ENCODE results near the gene HS6ST2.

Gene HS6ST2

DNA sequence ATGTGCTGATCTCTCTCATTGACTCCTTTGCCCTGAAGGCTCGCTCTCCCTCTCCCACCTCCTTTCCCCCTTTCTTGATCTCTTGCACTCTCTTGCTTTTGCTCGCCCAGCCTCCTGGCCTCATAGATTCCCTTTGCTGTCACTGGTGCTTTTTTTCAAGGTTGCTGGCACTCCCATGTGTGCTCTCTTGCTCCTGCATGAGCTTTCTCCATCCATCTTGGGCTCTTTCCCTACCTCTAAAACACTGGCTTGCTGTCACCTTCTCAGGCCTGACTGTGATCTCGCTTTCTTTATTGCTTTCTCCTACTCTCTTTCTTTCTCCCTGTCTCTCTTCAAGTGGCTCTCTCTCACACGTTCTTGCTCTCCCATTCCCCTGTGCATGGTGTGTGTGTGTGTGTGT lies 202.0 kb downstream of the HS6ST2 start:
- Mint-ChIP-seq H3K4me3 (no peak overlapping the region), H3K27ac (no peak overlapping the region), H3K4me1 (no peaks in the 10 kb centered on the region), H3K36me3 (no peaks in the 10 kb centered on the region), H3K9me3 (no peaks in the 10 kb centered on the region)
- ATAC-seq, result no peak
- no peak for DNase-seq (ENCODE audit: low spot score in 2 of 2)

DNA sequence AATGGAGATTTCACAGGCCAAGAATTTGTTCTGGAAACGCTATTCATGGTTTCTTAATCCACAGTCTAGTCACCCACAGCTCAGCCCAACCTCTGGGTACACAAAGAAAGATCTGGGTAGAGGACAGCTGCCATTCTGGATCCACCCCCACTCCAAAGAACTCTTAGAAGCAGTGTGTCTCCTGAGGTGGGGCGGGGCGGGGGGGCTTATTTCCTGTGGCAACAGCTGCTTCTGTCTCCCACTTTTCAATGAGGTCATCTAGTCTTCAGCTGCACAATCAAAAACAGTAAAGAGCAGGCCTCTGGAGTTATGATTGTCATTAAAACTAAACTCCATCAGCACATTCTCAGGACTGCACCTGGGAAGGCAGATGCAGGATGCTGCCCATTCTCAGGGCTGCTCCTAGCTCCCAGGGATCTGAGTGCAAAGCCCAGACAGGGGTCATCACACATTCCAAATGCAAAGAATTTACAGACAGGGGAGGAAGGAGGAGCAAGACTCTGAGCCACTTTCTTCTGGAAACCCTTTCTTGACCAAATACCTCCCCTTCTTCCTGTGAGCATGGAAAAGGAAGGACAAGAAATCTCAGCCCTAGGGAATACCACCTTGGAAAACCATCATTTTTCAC lies 207.3 kb downstream of the HS6ST2 start:
- H3K4me1 Mint-ChIP-seq, result peaks cover 6% of the 10 kb centered on the region
- no peak overlapping the region for H3K4me3 Mint-ChIP-seq
- H3K9me3 Mint-ChIP-seq, result no peaks in the 10 kb centered on the region
- H3K36me3 Mint-ChIP-seq, result no peaks in the 10 kb centered on the region
- ATAC-seq (no peak), DNase-seq (ENCODE audit: low spot score in 2 of 2) (no peak)
- no peak overlapping the region for H3K27ac Mint-ChIP-seq

DNA sequence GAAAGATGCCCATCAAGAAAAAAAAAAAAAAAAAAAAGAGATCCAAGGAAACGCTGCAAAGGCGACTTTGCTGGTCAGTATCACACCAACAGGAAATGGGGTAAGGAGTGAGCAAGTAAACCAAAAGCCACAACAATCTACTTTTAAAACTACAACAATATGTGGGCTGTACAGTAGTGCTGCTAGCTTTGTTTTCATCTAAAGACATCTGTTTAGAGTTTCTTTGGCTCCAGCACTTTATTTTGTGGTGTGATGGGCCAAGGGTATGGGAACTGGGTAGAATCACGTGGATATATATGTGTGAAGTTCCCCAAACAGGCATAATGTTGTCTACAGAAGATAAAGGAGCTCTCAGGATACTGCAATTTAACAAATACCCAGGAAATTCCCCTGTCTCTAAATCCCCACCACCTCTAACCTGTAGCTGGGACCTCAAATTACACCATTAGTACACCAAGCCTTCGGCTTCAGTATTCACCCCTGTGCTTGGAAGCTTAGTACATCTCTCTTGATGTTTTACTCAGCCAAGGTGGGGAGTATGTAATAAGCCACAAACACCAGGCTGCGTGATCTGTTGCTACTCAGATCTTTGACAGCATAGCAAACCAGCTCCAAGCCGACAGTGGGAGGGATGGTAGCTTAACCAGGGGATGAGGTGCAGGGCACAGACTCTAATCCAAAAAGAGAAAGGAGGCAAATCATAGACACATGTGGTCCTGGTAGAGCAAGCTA lies 207.9 kb downstream of the HS6ST2 start:
- peaks cover 6% of the 10 kb centered on the region for H3K4me1 Mint-ChIP-seq
- no peaks in the 10 kb centered on the region for H3K9me3 Mint-ChIP-seq
- DNase-seq (ENCODE audit: low spot score in 2 of 2) (no peak), ATAC-seq (peak; percentile 56)
- H3K36me3 Mint-ChIP-seq, result no peaks in the 10 kb centered on the region
- no peak overlapping the region for H3K27ac Mint-ChIP-seq
- no peak overlapping the region for H3K4me3 Mint-ChIP-seq

DNA sequence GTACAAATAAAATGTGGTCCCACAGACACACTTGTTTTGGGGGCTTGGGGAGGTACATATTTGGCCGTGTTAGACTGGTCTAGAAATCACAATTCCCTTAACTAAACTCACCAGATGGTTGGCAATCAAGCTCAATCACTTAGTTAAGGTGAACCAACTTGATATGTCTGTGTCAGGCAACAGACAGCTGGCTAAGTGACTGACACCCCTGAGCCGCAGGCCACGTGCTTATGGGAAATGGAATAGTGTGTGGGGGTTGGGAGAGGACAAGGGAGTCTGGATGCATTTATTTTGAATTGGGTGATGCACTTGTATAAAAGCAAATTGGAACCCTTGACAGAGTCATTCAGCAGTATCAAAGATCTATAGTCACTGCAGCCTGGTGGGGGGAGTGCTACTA lies 209.0 kb downstream of the HS6ST2 start:
- Mint-ChIP-seq H3K36me3 (no peaks in the 10 kb centered on the region), H3K4me3 (no peak overlapping the region)

DNA sequence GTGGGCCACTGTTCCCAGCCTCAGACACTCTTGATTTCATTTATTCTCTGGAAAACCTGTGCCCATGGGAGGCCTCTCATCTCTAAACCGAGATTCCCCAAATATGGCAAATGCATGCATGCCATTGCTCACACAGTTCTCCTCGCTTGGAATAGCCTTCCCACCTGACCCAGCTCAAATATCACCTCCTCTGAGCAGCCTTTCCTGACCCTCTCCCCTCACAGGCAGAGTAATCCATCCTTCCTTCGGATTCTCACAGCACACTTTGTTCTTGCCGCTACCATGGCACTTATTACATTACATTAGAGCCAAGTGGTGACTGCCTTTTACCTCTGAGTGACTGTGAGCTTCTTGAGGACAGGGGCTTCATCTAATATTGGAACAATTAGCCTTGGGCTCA lies 209.5 kb downstream of the HS6ST2 start:
- Mint-ChIP-seq H3K4me1 (peaks cover 6% of the 10 kb centered on the region), H3K9me3 (no peaks in the 10 kb centered on the region), H3K27ac (no peak overlapping the region), H3K4me3 (no peak overlapping the region), H3K36me3 (no peaks in the 10 kb centered on the region)
- DNase-seq (ENCODE audit: low spot score in 2 of 2) (no peak), ATAC-seq (no peak)

More for the DNA sequence above, 209.0 kb downstream of the HS6ST2 start:
- Mint-ChIP-seq H3K9me3 (no peaks in the 10 kb centered on the region), H3K4me1 (peaks cover 6% of the 10 kb centered on the region), H3K27ac (no peak overlapping the region)
- DNase-seq (ENCODE audit: low spot score in 2 of 2) (no peak), ATAC-seq (no peak)

DNA sequence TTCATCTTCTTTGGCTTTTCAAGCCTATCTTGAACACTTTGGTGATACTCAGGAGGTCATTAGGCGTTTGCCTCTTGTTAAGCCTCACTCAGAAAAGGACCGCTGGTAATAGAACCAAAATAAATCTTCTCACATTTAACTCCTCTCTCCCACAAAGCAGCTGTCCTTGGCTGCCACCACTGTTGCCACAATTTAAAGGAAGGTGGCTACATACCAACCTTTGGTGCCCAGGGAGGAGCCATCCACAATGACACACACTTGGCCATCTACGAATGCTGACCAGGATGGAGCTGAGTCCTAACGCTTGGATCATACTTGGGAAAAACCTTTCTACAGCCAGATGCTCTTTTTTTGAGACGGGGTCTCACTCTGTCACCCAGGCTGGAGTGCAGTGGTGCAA lies 210.2 kb downstream of the HS6ST2 start:
- Mint-ChIP-seq H3K36me3 (no peaks in the 10 kb centered on the region), H3K4me3 (no peak overlapping the region), H3K27ac (no peak overlapping the region), H3K9me3 (no peaks in the 10 kb centered on the region), H3K4me1 (peaks cover 6% of the 10 kb centered on the region)
- no peak for ATAC-seq
- no peak for DNase-seq (ENCODE audit: low spot score in 2 of 2)

DNA sequence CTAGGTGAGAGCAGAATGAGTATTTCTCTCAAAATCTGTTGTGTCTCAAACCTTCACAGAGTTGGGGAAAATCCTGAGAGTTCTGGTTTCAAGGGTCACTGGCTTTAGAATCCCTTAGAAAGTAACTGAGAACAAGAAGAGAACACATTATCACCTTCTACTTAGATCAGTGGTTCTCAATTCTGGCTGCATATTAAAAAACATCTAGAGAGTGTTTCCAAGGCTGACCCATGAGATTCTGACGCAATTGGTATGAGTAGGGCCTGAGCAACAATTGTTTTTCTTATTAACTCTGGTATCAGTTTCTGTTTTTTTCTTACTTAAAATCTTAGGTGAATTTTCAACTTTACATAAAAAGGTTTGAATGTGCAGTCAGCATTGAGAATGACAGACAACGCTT lies 212.8 kb downstream of the HS6ST2 start:
- H3K9me3 Mint-ChIP-seq, result no peaks in the 10 kb centered on the region
- no peaks in the 10 kb centered on the region for H3K36me3 Mint-ChIP-seq
- no peak overlapping the region for H3K27ac Mint-ChIP-seq
- peaks cover 12% of the 10 kb centered on the region for H3K4me1 Mint-ChIP-seq
- no peak for ATAC-seq
- DNase-seq (ENCODE audit: low spot score in 2 of 2), result no peak
- no peak overlapping the region for H3K4me3 Mint-ChIP-seq

DNA sequence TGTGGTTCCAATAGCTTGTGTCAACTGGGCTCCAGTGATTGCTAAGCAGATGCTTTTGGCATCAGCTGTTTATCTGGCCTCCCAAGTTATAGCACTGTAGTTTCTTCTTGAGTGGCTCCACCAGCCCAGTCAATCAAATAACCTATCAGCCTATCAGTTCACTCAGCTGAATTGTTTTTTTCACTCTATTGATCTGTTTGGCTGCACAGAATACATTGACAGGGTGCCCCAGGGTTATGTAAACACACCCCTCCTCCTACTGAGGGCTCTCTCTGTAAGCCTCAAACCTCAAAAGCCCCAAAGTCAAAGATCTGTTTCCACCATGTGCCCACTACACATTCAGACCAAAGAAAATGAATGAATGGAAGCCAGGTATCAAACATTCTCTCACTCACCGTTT lies 214.0 kb downstream of the HS6ST2 start:
- Mint-ChIP-seq H3K36me3 (no peaks in the 10 kb centered on the region), H3K27ac (no peak overlapping the region), H3K9me3 (no peaks in the 10 kb centered on the region), H3K4me3 (no peak overlapping the region), H3K4me1 (peaks cover 11% of the 10 kb centered on the region)
- ATAC-seq (peak; percentile 80), DNase-seq (ENCODE audit: low spot score in 2 of 2) (no peak)

DNA sequence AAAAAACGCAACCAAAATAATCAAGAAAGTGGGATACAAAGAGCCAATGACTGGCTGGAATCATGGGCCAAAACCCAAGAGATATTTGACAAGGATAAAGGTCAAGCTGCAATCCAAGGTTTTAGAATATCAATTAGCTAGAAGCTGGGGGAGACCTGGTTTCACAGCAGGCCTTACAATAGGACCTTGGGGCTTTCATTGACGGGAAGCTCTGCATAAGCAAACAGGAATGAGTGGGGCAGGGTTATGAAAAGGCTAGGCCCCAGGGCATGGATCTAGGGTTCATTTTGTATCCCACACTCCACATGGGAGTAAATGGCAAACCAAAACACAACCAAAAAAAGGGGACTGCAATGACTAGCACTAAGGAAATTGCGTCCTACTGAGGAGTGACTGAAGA lies 215.3 kb downstream of the HS6ST2 start:
- no peak overlapping the region for H3K4me3 Mint-ChIP-seq
- no peak for DNase-seq (ENCODE audit: low spot score in 2 of 2)
- no peak overlapping the region for H3K27ac Mint-ChIP-seq
- no peaks in the 10 kb centered on the region for H3K9me3 Mint-ChIP-seq
- no peaks in the 10 kb centered on the region for H3K36me3 Mint-ChIP-seq
- peaks cover 19% of the 10 kb centered on the region for H3K4me1 Mint-ChIP-seq
- ATAC-seq, result no peak

DNA sequence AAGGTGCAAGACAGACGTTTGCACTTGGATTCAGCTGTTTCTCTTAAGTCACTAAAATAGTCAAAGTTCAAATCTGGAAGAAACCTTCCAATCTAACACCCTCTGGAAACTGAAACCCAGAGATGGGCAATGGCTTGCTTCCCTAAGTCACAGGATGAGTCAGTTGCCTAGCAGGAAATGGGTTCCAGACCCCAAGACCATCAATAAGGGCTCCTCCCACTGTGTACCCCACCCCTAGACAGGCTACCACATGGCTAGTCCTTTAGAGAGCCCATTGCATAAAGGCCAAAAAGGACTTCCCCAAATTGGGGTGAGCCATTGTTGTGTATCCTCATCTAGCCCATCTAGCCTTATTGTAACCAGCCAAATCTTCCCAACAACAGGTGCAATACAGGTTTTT lies 216.2 kb downstream of the HS6ST2 start:
- no peaks in the 10 kb centered on the region for H3K9me3 Mint-ChIP-seq
- ATAC-seq (no peak), DNase-seq (ENCODE audit: low spot score in 2 of 2) (no peak)
- no peak overlapping the region for H3K27ac Mint-ChIP-seq
- H3K4me1 Mint-ChIP-seq, result peaks cover 22% of the 10 kb centered on the region
- H3K36me3 Mint-ChIP-seq, result no peaks in the 10 kb centered on the region
- no peak overlapping the region for H3K4me3 Mint-ChIP-seq

DNA sequence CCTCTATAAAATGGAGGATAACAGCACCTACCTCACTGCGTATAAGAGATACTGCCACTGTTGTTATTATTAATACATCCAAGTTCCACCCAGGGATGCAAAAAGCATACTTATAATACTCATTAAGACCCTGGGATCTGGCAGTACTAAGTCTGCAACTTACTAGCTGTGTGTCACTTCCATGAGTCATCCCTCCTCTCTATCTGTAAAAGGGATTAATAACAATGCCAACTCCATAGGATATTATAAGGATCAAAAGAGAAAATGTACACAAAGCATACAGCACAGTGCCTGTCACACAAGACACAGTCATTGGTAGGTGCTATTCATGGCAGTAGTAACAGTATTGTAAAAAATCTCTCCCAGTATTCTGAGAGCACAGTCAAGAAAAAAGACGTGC lies 216.7 kb downstream of the HS6ST2 start:
- no peak overlapping the region for H3K27ac Mint-ChIP-seq
- no peaks in the 10 kb centered on the region for H3K9me3 Mint-ChIP-seq
- no peak overlapping the region for H3K4me3 Mint-ChIP-seq
- no peak for DNase-seq (ENCODE audit: low spot score in 2 of 2)
- peaks cover 22% of the 10 kb centered on the region for H3K4me1 Mint-ChIP-seq
- no peak for ATAC-seq
- no peaks in the 10 kb centered on the region for H3K36me3 Mint-ChIP-seq

DNA sequence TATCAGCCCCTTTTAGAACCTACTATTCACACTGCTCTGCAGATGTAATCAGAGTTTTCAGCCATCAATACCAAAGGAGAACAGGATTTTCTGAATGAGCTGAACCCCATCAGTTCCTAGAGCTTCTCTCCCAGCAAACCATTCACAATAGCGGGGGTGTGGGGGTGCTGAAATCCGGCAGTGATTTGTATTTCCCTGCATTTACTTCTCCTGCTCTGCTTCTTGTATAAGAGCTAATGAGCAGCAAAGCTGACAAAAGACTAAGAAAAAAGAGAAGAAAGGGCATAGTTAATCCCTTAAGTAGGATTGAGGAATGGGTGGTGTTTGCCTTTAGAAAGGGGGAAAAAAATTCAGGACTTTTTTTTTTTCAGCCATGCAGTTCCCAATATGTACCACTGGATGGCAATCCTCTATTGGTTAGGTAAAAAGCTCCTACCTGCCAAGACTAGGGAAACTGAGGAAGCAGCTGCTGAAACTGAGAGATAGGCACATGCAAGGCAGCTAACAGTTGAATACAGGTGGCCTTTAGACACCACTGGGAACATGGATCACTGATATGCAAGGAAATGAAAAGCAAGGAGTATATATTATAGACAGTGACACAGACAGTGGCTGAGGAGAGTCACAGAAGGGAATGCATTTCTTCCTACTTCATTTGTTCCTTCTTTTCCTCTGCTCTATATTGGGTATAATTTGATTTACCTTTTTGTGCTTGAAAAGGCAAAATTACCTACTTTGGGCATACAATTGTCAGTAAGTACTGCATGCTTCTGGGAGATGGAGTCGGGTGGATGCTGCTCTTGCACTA lies 217.9 kb downstream of the HS6ST2 start:
- H3K4me1 Mint-ChIP-seq, result peaks cover 22% of the 10 kb centered on the region
- no peak for DNase-seq (ENCODE audit: low spot score in 2 of 2)
- ATAC-seq, result no peak
- H3K9me3 Mint-ChIP-seq, result no peaks in the 10 kb centered on the region
- H3K36me3 Mint-ChIP-seq, result no peaks in the 10 kb centered on the region
- no peak overlapping the region for H3K27ac Mint-ChIP-seq
- no peak overlapping the region for H3K4me3 Mint-ChIP-seq

DNA sequence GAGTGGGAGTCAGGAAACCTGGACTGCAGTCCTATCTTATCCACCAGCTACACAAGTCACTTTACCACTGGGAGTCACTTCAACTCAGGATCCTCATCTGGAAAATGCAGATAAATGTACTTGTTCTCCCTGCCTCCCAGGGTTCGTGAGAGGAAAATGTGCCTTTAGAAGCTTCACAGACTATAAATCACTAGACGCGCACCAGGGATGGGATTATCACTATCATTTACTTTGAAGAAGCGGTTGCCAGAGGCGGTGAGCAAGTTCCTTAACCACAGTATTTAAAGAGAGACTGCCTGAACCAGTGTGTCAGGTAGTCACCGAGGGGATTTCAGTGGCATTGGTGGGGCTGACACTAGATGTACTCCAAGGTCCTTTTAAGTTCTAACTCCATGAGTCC lies 219.5 kb downstream of the HS6ST2 start:
- ATAC-seq, result no peak
- Mint-ChIP-seq H3K4me3 (no peak overlapping the region), H3K4me1 (peaks cover 31% of the 10 kb centered on the region), H3K27ac (no peak overlapping the region), H3K9me3 (no peaks in the 10 kb centered on the region), H3K36me3 (no peaks in the 10 kb centered on the region)
- DNase-seq (ENCODE audit: low spot score in 2 of 2), result no peak

DNA sequence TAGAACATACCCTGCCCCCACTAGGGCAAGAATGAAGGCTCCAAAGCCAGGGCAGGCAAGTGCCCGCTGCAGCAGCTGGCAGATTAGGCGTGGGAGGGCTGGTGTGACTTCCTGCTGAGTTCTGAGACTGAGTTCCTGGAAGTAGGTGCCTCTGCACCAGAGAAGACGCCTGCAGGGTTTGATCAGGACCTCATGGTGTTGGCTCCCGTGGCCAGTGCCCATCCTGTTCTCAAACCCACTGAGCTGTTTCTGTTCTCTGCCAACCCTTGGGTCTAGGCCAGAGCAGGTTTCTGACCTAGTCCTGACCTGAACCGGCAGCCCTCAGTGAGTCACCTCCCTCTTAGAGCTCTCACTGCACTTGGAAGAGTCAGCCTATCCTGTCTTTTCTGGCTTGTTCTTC lies 220.7 kb downstream of the HS6ST2 start:
- DNase-seq (ENCODE audit: low spot score in 2 of 2) (peak; percentile 16 to 67), ATAC-seq (peak; percentile 99)
- Mint-ChIP-seq H3K9me3 (no peaks in the 10 kb centered on the region), H3K27ac (no peak overlapping the region), H3K36me3 (no peaks in the 10 kb centered on the region), H3K4me1 (peaks cover 27% of the 10 kb centered on the region), H3K4me3 (no peak overlapping the region)

DNA sequence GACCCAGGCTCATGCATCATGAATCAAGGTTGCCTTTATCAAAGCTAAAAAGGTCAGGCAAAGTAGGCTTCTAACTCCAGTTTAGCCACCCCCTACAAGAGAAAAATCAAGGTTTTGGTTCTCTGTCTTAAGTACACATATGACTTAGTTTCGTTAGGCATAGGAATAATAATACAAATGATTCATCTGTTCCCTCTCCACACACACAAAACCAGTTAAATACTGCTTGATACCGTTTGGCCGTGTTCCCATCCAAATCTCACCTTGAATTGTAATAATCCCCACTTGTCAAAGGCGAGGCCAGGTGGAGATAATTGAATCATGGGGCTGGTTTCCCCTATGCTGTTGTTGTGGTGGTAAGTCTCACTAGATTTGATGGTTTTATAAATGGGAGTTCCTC lies 226.2 kb downstream of the HS6ST2 start:
- H3K4me1 Mint-ChIP-seq, result peaks cover 10% of the 10 kb centered on the region
- H3K27ac Mint-ChIP-seq, result no peak overlapping the region

DNA sequence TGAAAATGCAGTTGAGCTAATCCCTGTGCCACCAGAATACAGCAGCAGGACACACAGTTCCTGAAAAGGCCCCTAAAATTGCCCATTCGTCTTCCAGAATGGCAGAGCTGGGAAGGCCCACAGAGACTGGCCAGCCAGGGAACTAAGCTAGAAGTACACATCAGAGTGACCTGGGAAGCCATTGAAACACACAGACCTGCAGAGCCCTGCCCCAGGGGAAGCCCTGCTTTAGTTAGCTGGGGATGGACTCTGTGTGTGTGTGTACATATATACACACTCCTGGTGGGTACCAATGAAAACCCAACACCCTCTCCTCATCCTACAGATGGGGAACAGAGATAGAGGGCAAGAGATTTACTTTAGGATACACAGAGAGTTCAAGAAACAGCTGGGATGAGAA lies 227.7 kb downstream of the HS6ST2 start:
- ATAC-seq (no peak), DNase-seq (ENCODE audit: low spot score in 2 of 2) (no peak)
- peaks cover 10% of the 10 kb centered on the region for H3K4me1 Mint-ChIP-seq

More for the DNA sequence above, 226.2 kb downstream of the HS6ST2 start:
- ATAC-seq (peak; percentile 54), DNase-seq (ENCODE audit: low spot score in 2 of 2) (no peak)
- no peaks in the 10 kb centered on the region for H3K36me3 Mint-ChIP-seq
- no peak overlapping the region for H3K4me3 Mint-ChIP-seq
- H3K9me3 Mint-ChIP-seq, result no peaks in the 10 kb centered on the region

More for the DNA sequence above, 227.7 kb downstream of the HS6ST2 start:
- Mint-ChIP-seq H3K9me3 (no peaks in the 10 kb centered on the region), H3K27ac (no peak overlapping the region), H3K36me3 (no peaks in the 10 kb centered on the region), H3K4me3 (no peak overlapping the region)
